CD4-positive, alpha-beta T cell treated with Interleukin-15 for 1 hour (primary cell): ENCODE measurements around the gene TMEM260.
"Not testable (repeated sequence)": the region's sequence is repeated elsewhere in the genome, so short reads cannot be mapped to it uniquely, and the experiment has no call there.

Source experiments
- DNase-seq: peaks from one replicate; pipeline ENCODE4 v3.0.0-alpha.2; 2020

Gene TMEM260

GRCh38 chr14:56603648-56604047 is 24.1 kb downstream of the TMEM260 start:
- DNase-seq: no peak

GRCh38 chr14:56608689-56609088 is 29.1 kb downstream of the TMEM260 start:
- DNase-seq: no peak

GRCh38 chr14:56611663-56612062 is 32.1 kb downstream of the TMEM260 start:
- not testable (repeated sequence) for DNase-seq

- no peak for DNase-seq
These were observed 37.5 kb downstream of the TMEM260 start for GRCh38 chr14:56617084-56617483.

GRCh38 chr14:56630707-56631106 is 51.1 kb downstream of the TMEM260 start:
- DNase-seq: no peak

- no peak for DNase-seq
These were observed 52.6 kb downstream of the TMEM260 start for GRCh38 chr14:56632195-56632594.

GRCh38 chr14:56633544-56633943 is 53.9 kb downstream of the TMEM260 start:
- no peak for DNase-seq

- no peak for DNase-seq
These were observed 55.4 kb downstream of the TMEM260 start for GRCh38 chr14:56635041-56635440.

GRCh38 chr14:56647493-56647892 is 67.9 kb downstream of the TMEM260 start:
- DNase-seq: no peak

GRCh38 chr14:56648508-56649301 is 69.1 kb downstream of the TMEM260 start:
- no peak for DNase-seq

- DNase-seq: no peak
These were observed 69.8 kb downstream of the TMEM260 start for GRCh38 chr14:56649382-56649781.

GRCh38 chr14:56650048-56650447 is 70.5 kb downstream of the TMEM260 start:
- DNase-seq: no peak

GRCh38 chr14:56650979-56651378 is 71.4 kb downstream of the TMEM260 start:
- DNase-seq: no peak

GRCh38 chr14:56657604-56658003 is 78.0 kb downstream of the TMEM260 start:
- no peak for DNase-seq

GRCh38 chr14:56659378-56659777 is 79.8 kb downstream of the TMEM260 start:
- DNase-seq: no peak

- no peak for DNase-seq
These were observed 80.5 kb downstream of the TMEM260 start for GRCh38 chr14:56659964-56660551.

- DNase-seq: no peak
These were observed 81.2 kb downstream of the TMEM260 start for GRCh38 chr14:56660677-56661389.

GRCh38 chr14:56661478-56661877 is 81.9 kb downstream of the TMEM260 start:
- no peak for DNase-seq

- DNase-seq: no peak
These were observed 85.3 kb downstream of the TMEM260 start for GRCh38 chr14:56664811-56665421.

- DNase-seq: no peak
These were observed 86.7 kb downstream of the TMEM260 start for GRCh38 chr14:56666294-56666693.

- DNase-seq: no peak
These were observed 87.1 kb downstream of the TMEM260 start for GRCh38 chr14:56666716-56667115.

- not testable (repeated sequence) for DNase-seq
These were observed 87.7 kb downstream of the TMEM260 start for GRCh38 chr14:56667290-56667689.

GRCh38 chr14:56676042-56676441 is 96.4 kb downstream of the TMEM260 start:
- DNase-seq: no peak

GRCh38 chr14:56678838-56679237 is 99.2 kb downstream of the TMEM260 start:
- DNase-seq: no peak
